Activated CD4-positive, alpha-beta T cell treated with anti-CD3 and anti-CD28 coated beads for 4 hours (primary cell): ENCODE results near the gene RYR3.
"Not testable (repeated sequence)": the region's sequence is repeated elsewhere in the genome, so short reads cannot be mapped to it uniquely, and the experiment has no call there.

ENCODE experiments used
- DNase-seq, 2 donors: peaks; one replicate each; pipeline ENCODE4 v3.0.0-alpha.2; 2020

Gene RYR3

DNA sequence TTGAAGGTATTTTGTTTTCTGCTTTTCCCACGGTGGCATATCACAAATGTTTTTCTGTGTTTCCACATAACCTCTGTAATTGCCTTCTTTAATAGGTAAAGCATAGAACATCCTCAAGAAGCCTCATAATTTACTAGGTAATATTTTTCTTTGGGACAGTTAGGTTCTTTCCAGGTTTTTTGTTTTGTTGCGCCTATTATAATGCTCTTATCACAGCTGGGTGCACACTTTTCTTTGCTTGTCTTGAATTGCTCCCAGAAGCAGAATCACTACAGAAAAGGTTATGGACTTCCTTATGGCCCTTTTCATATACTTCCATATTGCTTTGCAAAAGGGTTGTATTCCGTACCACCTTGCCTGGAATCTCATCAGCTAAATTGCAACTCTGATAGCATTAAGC is 213.5 kb downstream of the RYR3 start:
- DNase-seq = no peak

DNA sequence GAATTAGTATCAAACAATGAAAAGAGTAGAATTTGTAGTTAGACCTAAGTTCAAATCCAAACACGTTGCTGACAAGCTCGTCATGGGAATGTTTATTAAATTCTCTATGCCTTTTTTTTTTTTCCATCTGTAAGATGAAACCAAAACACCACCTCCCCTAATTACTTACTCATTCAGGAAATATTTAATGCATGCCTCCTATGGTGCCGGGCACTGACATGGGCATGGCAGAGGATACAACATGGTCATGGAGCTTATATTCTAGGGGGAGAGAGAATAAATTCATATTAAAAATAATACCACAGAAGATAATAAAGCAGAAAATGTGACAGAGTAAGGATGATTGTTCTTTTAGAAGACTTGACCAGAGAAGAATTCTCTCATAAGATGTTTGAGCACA is 215.8 kb downstream of the RYR3 start:
- no peak for DNase-seq

DNA sequence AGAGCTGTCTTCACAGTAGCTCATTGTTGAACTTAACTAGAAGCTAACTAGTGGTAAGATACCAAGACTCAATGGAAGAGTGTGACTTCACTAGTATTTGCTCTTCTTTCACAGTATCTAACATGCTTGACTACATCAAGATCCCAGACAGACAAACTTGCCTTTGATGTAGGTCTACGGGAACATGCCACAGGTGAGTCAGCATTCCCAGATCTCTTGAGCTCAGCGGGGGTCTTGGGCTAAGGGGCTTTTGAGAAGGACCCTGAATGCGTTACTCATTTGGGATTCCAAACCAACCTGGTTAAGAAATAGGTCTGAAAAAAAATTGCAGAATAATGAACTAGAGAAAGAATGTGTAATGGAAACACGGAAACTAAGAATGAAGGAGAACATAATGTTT is 222.4 kb downstream of the RYR3 start:
- no peak for DNase-seq

GRCh38 chr15:33534642-33535041 is 223.9 kb downstream of the RYR3 start:
- DNase-seq = no peak

DNA sequence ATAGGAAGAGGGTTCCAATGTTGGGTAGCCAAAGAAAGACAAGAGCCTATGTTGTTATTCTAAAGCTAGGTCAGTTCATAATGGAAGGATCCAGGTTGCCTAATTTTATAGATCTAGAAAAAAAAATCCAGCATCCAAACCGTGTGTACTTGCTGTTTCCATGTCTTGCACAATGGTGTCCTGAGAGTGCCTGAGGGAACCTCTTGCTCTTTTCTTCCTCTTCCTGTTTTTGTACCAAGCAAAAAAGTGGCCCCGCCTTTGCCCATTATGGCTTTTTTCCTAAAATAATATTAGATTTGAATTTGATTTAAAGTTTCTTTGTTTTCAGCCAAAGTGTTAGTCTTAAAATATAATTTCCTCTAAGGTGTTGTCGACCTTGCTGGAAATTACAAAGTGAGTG is 224.4 kb downstream of the RYR3 start:
- no peak for DNase-seq

DNA sequence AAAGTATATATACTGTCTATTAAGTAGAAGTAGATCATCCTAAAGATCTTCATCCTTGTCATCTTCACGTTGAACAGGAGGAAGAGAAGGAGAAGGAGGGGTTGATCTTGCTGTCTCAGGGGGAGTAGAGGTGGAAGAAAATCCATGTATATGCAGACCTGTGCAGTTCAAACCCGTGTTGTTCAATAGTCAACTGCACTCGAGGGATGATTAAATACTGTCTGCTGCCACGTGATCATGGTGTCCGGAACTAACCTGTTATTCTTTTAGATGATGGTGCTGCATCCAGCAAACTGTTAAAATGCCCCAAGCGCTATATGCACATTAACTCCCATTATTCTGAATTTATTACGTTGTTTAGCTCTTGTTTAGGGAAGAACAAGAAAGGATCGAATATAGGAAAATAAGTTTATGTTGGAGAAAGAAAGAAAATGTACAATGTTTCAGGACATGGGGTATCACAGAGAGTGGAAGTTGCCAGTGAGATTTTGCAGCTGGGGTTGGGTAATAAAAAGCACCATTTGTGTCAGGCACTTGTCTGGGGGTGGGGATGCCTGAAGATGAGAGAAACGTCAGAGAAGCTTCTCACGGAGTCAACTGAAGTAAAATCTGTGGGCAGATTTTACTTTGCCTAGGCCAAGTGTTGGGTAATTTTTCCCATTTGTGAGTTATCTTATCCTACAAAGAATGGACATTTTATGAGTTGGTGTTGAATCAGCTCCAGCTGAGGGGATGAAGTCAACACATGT is 229.2 kb downstream of the RYR3 start:
- no peak for DNase-seq

DNA sequence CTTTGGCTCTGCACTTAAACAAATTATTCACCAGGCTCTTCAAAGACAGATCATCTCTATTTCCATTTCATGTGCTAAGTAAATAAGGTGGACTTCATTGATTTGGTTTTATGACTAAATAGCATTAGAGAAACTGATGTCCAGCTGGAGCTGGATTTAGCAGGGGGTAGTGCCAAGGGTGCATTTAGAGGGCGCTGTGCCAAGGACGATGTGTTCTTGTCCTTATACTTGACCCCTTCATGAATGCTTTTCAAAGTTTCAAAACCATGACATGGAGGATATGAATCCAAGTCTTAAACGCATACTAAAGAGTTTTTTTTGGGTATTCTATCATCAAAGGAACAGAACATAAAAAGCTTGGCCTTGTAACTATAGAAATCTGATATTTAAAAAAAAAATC is 233.2 kb downstream of the RYR3 start:
- no peak for DNase-seq

DNA sequence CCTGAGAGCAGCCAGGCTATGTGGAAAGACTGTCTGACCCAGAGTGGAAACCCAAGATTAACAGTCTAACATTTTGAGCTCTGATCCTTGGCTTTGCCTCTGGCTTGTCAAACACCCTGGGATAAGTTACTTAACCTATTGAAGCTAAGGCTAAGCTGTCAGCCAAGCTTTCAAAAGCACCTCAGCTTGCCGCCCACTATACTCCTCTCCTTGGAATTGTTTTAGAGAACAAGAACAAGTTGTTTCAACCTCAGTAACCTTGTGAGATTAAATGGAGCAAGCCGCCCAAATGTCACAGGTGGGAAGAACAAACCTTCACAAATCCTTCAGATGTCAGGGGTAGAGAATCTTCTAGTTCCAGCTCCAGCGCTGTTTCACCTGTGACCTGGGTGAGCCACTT is 235.1 kb downstream of the RYR3 start:
- DNase-seq = no peak

- DNase-seq = no peak
Measured at GRCh38 chr15:33547876-33548275, 237.1 kb downstream of the RYR3 start.

- no peak for DNase-seq
Measured at GRCh38 chr15:33551860-33552259, 241.1 kb downstream of the RYR3 start.

DNA sequence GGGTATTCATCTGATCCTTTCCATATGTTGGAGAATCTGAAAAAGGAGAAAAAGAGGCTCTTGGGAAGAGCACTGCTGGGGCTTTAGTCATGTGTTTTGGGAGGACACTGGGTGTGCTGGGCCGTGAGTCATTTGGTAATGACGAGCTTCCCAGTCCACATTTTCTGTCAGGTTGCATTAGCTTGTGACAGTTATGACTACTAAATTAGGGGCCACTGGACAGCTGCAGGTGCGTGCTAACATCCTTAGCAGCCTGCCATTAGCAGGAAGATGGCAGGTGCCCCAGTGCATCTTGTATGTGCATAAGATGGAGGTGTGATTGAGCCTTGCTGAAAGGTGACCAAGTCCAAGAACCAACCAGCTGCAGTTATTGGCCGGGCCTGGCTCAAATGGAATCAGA is 242.4 kb downstream of the RYR3 start:
- no peak for DNase-seq

GRCh38 chr15:33559207-33559890 is 248.6 kb downstream of the RYR3 start:
- no peak for DNase-seq

GRCh38 chr15:33561407-33561806 is 250.6 kb downstream of the RYR3 start:
- no peak for DNase-seq

DNA sequence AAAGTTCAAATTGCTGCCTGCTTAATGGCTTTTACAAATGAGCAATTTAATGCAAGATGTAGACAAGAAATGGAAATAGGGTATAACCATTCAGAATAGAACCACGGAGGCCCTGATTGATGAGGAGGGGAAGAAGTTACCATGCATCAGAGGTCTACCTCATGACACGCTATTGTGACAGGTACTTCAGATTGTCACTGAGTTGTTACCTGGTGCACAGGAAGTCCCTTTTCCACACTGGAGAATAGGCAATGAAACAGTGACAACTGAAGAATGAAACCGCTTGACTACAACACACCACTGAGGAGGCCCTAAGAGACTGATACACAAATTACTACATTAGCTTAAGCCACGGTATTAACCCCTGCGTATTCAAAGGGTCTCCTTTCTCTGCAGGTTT is 251.2 kb downstream of the RYR3 start:
- DNase-seq = no peak

GRCh38 chr15:33565094-33565493 is 254.3 kb downstream of the RYR3 start:
- no peak for DNase-seq

GRCh38 chr15:33567652-33568051 is 256.9 kb downstream of the RYR3 start:
- no peak for DNase-seq

GRCh38 chr15:33569036-33569435 is 258.3 kb downstream of the RYR3 start:
- no peak for DNase-seq

DNA sequence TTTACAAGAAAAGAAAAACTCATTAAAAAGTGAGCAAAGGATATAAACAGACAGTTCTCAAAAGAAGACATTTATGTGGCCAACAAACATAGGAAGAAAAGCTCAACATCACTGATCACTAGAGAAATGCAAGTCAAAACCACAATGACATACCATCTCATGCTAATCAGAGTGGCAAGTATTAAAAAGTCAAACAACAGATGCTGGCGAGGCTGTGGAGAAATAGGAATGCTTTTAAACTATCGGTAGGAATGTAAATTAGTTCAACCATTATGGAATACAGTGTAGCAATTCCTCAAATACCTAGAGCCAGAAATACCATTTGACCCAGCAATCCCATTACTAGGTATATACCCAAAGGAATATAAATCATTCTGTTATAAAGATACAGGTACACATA is 267.1 kb downstream of the RYR3 start:
- not testable (repeated sequence) for DNase-seq

GRCh38 chr15:33580526-33580925 is 269.8 kb downstream of the RYR3 start:
- no peak for DNase-seq

- no peak for DNase-seq
Measured at GRCh38 chr15:33581032-33581431, 270.3 kb downstream of the RYR3 start.

GRCh38 chr15:33584797-33585196 is 274.0 kb downstream of the RYR3 start:
- no peak for DNase-seq

- no peak for DNase-seq
Measured at GRCh38 chr15:33586786-33587697, 276.3 kb downstream of the RYR3 start.

GRCh38 chr15:33587773-33588172 is 277.0 kb downstream of the RYR3 start:
- DNase-seq = no peak

GRCh38 chr15:33592864-33593263 is 282.1 kb downstream of the RYR3 start:
- DNase-seq = no peak
